HCT116 (cell line): ENCODE data around the gene ERC2. TPM values are rescaled to one million over a fixed set of nuclear protein-coding genes. Genes with fewer than 3 reads are reported as not detected.

ENCODE experiments used
- ATAC-seq: fragments of 200-7000 bp; cut with Tn5 transposase; 2 replicates; pipeline ENCODE4 v1.9.1; 2020; ENCODE audit warnings: mild to moderate bottlenecking, moderate library complexity
- BruUV-seq: library from RNA; stranded (reverse); fragments of 400-500 nt; replicated peaks from 2 replicates; lab custom pipeline; 2021; lab: Mats Ljungman, UMichigan
- CTCF ChIA-PET: fragments of 300-600 bp; sonication (Branson Sonifier 250); formaldehyde crosslinking; loops from one replicate; lab custom pipeline; 2021; ENCODE audit warnings: antibody characterized with exemption; lab: Charles Lee
- POLR2A ChIA-PET: fragments of 300-600, 350-600 bp; sonication (Branson Sonifier 250); formaldehyde crosslinking; loops from one replicate; lab custom pipeline; 2021; ENCODE audit warnings: antibody characterized with exemption; lab: Charles Lee
- RAD21 ChIA-PET, 2 experiments: fragments of 300-600 bp; sonication (Branson Sonifier 250); formaldehyde crosslinking; loops; one replicate each; lab custom pipeline; 2023; ENCODE audit warnings: low total read pairs in 2 of 2; ENCODE audit not compliant: uncharacterized antibody in 2 of 2, unreplicated experiment in 2 of 2, low non-redundant PET in 1 of 2; lab: Charles Lee
- DNase-seq: peaks from one replicate; pipeline ENCODE4 v3.0.0-alpha.2; 2010; ENCODE audit warnings: low read depth, low spot score
- H2AFZ ChIP-seq: fragments of 200-600 bp; shearing (Covaris generic), sonication (generic); 2 replicates; pipeline ENCODE4 v1.6.1; 2017; ENCODE audit warnings: low read depth, mixed run types, mixed read lengths, antibody characterized with exemption, low read length; ENCODE audit not compliant: poor library complexity, severe bottlenecking
- H3K27ac ChIP-seq: 2 replicates; pipeline ENCODE4 v1.5.1; 2012; ENCODE audit warnings: low read depth, low read length
- H3K27me3 ChIP-seq: fragments of 200-600 bp; sonication (generic); 2 replicates; pipeline ENCODE4 v1.6.1; 2016; ENCODE audit warnings: mixed run types, low read length, mixed read lengths; ENCODE audit not compliant: insufficient read depth
- H3K36me3 ChIP-seq, 2 experiments: fragments of 200-500 bp in 1 of 2; fragments of 200-600 bp in 1 of 2; sonication (Bioruptor generic) in 1 of 2; sonication (generic) in 1 of 2; 2 replicates each; pipeline versions ENCODE4 v1.5.1 to v1.6.1; 2014 to 2016; ENCODE audit warnings: low read length in 2 of 2, inconsistent platforms in 1 of 2, mixed read lengths in 1 of 2, mixed run types in 1 of 2; ENCODE audit not compliant: insufficient read depth in 2 of 2, control insufficient read depth in 1 of 2
- H3K4me1 ChIP-seq, 2 experiments: fragments of 200-600 bp in 1 of 2; sonication (generic) in 1 of 2; 2 replicates each; pipeline versions ENCODE4 v1.5.1 to v1.6.1; 2012 to 2017; ENCODE audit warnings: low read length in 2 of 2, inconsistent platforms in 1 of 2, mild to moderate bottlenecking in 1 of 2, mixed read lengths in 1 of 2, mixed run types in 1 of 2, moderate library complexity in 1 of 2; ENCODE audit not compliant: insufficient read depth in 2 of 2, control insufficient read depth in 1 of 2
- H3K4me2 ChIP-seq: fragments of 200-600 bp; sonication (generic); 2 replicates; pipeline ENCODE4 v1.6.1; 2017; ENCODE audit warnings: mixed run types, low read length, mixed read lengths
- H3K4me3 ChIP-seq, 2 experiments: fragments of 200-600 bp in 1 of 2; sonication (generic) in 1 of 2; replicated peaks in 1 of 2; 2 replicates each; pipeline ENCODE4 v1.5.1; 2011 to 2016; ENCODE audit warnings: low read length in 2 of 2, control low read depth in 1 of 2, low read depth in 1 of 2, mild to moderate bottlenecking in 1 of 2, mixed read lengths in 1 of 2, mixed run types in 1 of 2
- H3K79me2 ChIP-seq: fragments of 200-600 bp; sonication (generic); 2 replicates; pipeline ENCODE4 v1.6.1; 2017; ENCODE audit warnings: mild to moderate bottlenecking, mixed run types, low read length, moderate library complexity, mixed read lengths; ENCODE audit not compliant: insufficient read depth
- H3K9ac ChIP-seq: fragments of 200-600 bp; sonication (generic); 2 replicates; pipeline ENCODE4 v1.6.1; 2016; ENCODE audit warnings: low read length, mixed read lengths
- H3K9me2 ChIP-seq: fragments of 200-600 bp; sonication (generic), shearing (Covaris generic); 2 replicates; pipeline ENCODE4 v1.6.1; 2017; ENCODE audit warnings: mixed run types, mild to moderate bottlenecking, moderate library complexity; ENCODE audit not compliant: insufficient read depth
- H3K9me3 ChIP-seq, 2 experiments: fragments of 200-500 bp in 1 of 2; fragments of 200-600 bp in 1 of 2; sonication (Bioruptor generic) in 1 of 2; sonication (generic) in 1 of 2; 2 replicates each; pipeline ENCODE4 v1.6.1; 2014 to 2017; ENCODE audit warnings: low read length in 2 of 2, mixed read lengths in 2 of 2, inconsistent platforms in 1 of 2, low read depth in 1 of 2, mild to moderate bottlenecking in 1 of 2, mixed run types in 1 of 2, moderate library complexity in 1 of 2; ENCODE audit not compliant: control insufficient read depth in 1 of 2, insufficient read depth in 1 of 2
- H4K20me1 ChIP-seq: fragments of 200-600 bp; sonication (generic), shearing (Covaris generic); 2 replicates; pipeline ENCODE4 v1.6.1; 2017; ENCODE audit warnings: mixed run types, mild to moderate bottlenecking, moderate library complexity; ENCODE audit not compliant: insufficient read depth
- ATF3 ChIP-seq: IDR thresholded peaks from 2 replicates; pipeline ENCODE4 v1.6.1; 2012
- CBX3 ChIP-seq: IDR thresholded peaks from 2 replicates; pipeline ENCODE4 v1.6.1; 2012; ENCODE audit warnings: low read depth
- EZH2phosphoT487 ChIP-seq: fragments of 200-600 bp; IDR thresholded peaks from 2 replicates; pipeline ENCODE4 v1.6.1; 2018; ENCODE audit warnings: antibody characterized with exemption, borderline replicate concordance
- MAX ChIP-seq: IDR thresholded peaks from 2 replicates; pipeline ENCODE4 v1.6.1; 2012
- POLR2A ChIP-seq: IDR thresholded peaks from 2 replicates; pipeline ENCODE4 v1.7.0; 2011; ENCODE audit warnings: borderline replicate concordance; ENCODE audit not compliant: insufficient read depth, insufficient read length; ENCODE audit errors: extremely low read depth
- POLR2AphosphoS5 ChIP-seq: IDR thresholded peaks from 2 replicates; pipeline ENCODE4 v1.6.1; 2011; ENCODE audit warnings: mild to moderate bottlenecking, low read depth, low read length, moderate library complexity
- RAD21 ChIP-seq: IDR thresholded peaks from 2 replicates; pipeline ENCODE4 v1.6.1; 2012; ENCODE audit warnings: low read depth, mild to moderate bottlenecking
- SIN3A ChIP-seq: IDR thresholded peaks from 2 replicates; pipeline ENCODE4 v1.6.1; 2012; ENCODE audit warnings: low read depth
- SP1 ChIP-seq: IDR thresholded peaks from 2 replicates; pipeline ENCODE4 v1.6.1; 2012; ENCODE audit warnings: low read depth
- SRF ChIP-seq: IDR thresholded peaks from 2 replicates; pipeline ENCODE4 v1.6.1; 2012; ENCODE audit warnings: low read depth
- ZBTB33 ChIP-seq: IDR thresholded peaks from 2 replicates; pipeline ENCODE4 v1.6.1; 2011; ENCODE audit warnings: mild to moderate bottlenecking, low read length, moderate library complexity; ENCODE audit not compliant: insufficient replicate concordance; ENCODE audit errors: extremely low read depth
- intact Hi-C: fragments of 100-400 bp; cut with micrococcal nuclease; formaldehyde crosslinking; loops from 2 replicates; pipeline ENCODE4 v1.10.0; 2022
- total RNA-seq: library from RNA; stranded (reverse); gene quantifications from one replicate; pipeline ENCODE4 v1.2.1, GENCODE V29; 2021; ENCODE audit not compliant: unreplicated experiment
- TF ChIP-seq, protein P1 (sequence below), 3 experiments: fragments of 200-600 bp in 1 of 3; sonication (generic) in 1 of 3; IDR thresholded peaks in 2 of 3; conservative IDR thresholded peaks in 1 of 3; 2 replicates each; pipeline ENCODE4 v1.5.1; 2012 to 2017; ENCODE audit warnings: low read depth in 2 of 3, low read length in 2 of 3, antibody characterized with exemption in 1 of 3, borderline replicate concordance in 1 of 3, control low read depth in 1 of 3, mild to moderate bottlenecking in 1 of 3, mixed read lengths in 1 of 3, mixed run types in 1 of 3, moderate library complexity in 1 of 3; ENCODE audit not compliant: insufficient read depth in 1 of 3

The ERC2 gene
- total RNA-seq, 1 experiment from 2014 or later = not detected

- no TSS peak for BruUV-seq
- intact Hi-C loops = no loop called here
Observed at GRCh38 chr3:55543181-55543614, 925.1 kb downstream of the ERC2 start.

DNA sequence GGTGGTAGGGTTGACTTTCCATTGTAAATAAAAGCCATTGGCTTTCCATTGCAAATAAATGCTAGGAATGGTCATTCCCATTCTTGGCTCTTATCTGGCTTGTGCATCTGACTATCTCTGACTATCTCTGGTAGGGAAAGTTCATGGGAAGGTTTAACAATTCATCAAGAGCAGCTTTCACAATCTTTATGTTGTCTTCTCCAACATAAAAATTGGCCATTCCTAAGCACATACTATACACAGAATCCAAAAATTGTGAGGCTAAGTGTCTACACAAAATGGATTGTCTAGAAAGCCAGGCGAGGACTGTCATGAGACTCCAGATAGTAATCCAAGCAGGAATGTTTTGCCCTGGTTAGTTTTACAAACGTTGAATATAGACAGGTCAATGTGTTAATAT is 926.8 kb downstream of the ERC2 start:
- H3K36me3 ChIP-seq = no peaks in the 10 kb centered on the region
- no peaks in the 10 kb centered on the region for H3K27me3 ChIP-seq
- H3K4me3 ChIP-seq = no peak overlapping the region
- no peaks in the 10 kb centered on the region; a peak in 2 of 4 replicates for H3K9me3 ChIP-seq
- no peak overlapping the region for H3K27ac ChIP-seq
- ATAC-seq (no peak), DNase-seq (no peak)
- RAD21 ChIA-PET = no interaction called here
- H3K9me2 ChIP-seq = no peaks in the 10 kb centered on the region
- POLR2A ChIA-PET = no interaction called here
- no peak overlapping the region for H3K4me2 ChIP-seq
- no peaks in the 10 kb centered on the region for H4K20me1 ChIP-seq
- no peak overlapping the region for H3K9ac ChIP-seq
- H2AFZ ChIP-seq = no peak overlapping the region
- no peaks in the 10 kb centered on the region for H3K79me2 ChIP-seq
- no TSS peak for BruUV-seq
- CTCF ChIA-PET = no interaction called here
- intact Hi-C loops = no loop called here
- no peaks in the 10 kb centered on the region for H3K4me1 ChIP-seq
- no peak for TF ChIP-seq ZBTB33
- TF ChIP-seq POLR2AphosphoS5 = no peak
- no peak for TF ChIP-seq MAX
- TF ChIP-seq SRF = no peak
- TF ChIP-seq ATF3 = no peak
- no peak for TF ChIP-seq RAD21
- TF ChIP-seq POLR2A = no peak
- TF ChIP-seq SP1 = no peak

More at GRCh38 chr3:55543181-55543614, 925.1 kb downstream of the ERC2 start:
- ATAC-seq (no peak), DNase-seq (no peak)
- no peak overlapping the region for H3K27ac ChIP-seq
- no peaks in the 10 kb centered on the region for H4K20me1 ChIP-seq
- H3K79me2 ChIP-seq = no peaks in the 10 kb centered on the region
- ChIA-PET CTCF (no interaction called here), POLR2A (no interaction called here), RAD21 (no interaction called here)
- H3K9me3 ChIP-seq = no peaks in the 10 kb centered on the region; a peak in 2 of 4 replicates
- no peak overlapping the region for H3K9ac ChIP-seq
- no peaks in the 10 kb centered on the region for H3K4me1 ChIP-seq
- TF ChIP-seq SIN3A (no peak), POLR2AphosphoS5 (no peak), ATF3 (no peak), CBX3 (no peak), RAD21 (no peak), EZH2phosphoT487 (no peak), SRF (no peak)
- TF ChIP-seq, protein P1, sequence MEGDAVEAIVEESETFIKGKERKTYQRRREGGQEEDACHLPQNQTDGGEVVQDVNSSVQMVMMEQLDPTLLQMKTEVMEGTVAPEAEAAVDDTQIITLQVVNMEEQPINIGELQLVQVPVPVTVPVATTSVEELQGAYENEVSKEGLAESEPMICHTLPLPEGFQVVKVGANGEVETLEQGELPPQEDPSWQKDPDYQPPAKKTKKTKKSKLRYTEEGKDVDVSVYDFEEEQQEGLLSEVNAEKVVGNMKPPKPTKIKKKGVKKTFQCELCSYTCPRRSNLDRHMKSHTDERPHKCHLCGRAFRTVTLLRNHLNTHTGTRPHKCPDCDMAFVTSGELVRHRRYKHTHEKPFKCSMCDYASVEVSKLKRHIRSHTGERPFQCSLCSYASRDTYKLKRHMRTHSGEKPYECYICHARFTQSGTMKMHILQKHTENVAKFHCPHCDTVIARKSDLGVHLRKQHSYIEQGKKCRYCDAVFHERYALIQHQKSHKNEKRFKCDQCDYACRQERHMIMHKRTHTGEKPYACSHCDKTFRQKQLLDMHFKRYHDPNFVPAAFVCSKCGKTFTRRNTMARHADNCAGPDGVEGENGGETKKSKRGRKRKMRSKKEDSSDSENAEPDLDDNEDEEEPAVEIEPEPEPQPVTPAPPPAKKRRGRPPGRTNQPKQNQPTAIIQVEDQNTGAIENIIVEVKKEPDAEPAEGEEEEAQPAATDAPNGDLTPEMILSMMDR (IDR thresholded peaks at IDR 0.05 in 2 of 3, conservative IDR thresholded peaks at IDR 0.05 in 1 of 3; ENCODE audit: borderline replicate concordance in 1 of 3, insufficient read depth in 1 of 3, low read depth in 2 of 3, low read length in 2 of 3) = no peak
- no peaks in the 10 kb centered on the region for H3K27me3 ChIP-seq
- H2AFZ ChIP-seq = no peak overlapping the region
- no peak overlapping the region for H3K4me3 ChIP-seq
- H3K36me3 ChIP-seq = no peaks in the 10 kb centered on the region
- H3K9me2 ChIP-seq = no peaks in the 10 kb centered on the region
- no peak overlapping the region for H3K4me2 ChIP-seq
